ENCODE measurements around the gene C14orf93. TPM values are rescaled to one million over a fixed set of nuclear protein-coding genes. Genes with fewer than 3 reads are reported as not detected.
A peak's percentile ranks its signal among the peaks of the same experiment; 100 is the strongest.

The C14orf93 gene
- total RNA-seq, 1 donor from 2014 or later = 14.0 TPM

GRCh38 chr14:22981090-22981875, 28.7 kb downstream of the C14orf93 start:
- Mint-ChIP-seq H3K4me1 (peaks cover 39% of the 10 kb centered on the region), H3K27me3 (ENCODE audit: low read depth) (no peaks in the 10 kb centered on the region), H3K36me3 (peaks cover 4% of the 10 kb centered on the region), H3K9me3 (no peaks in the 10 kb centered on the region), H3K27ac (peak overlapping the region; percentile 91), H3K4me3 (no peak overlapping the region)
- no peak for TF ChIP-seq CTCF (IDR thresholded peaks at IDR 0.05; ENCODE audit: unreplicated experiment)
- no peak for DNase-seq (ENCODE audit: low spot score in 2 of 2, unreplicated experiment in 2 of 2)

GRCh38 chr14:22980672-22981089, 29.3 kb downstream of the C14orf93 start:
- H3K4me1 Mint-ChIP-seq = peaks cover 42% of the 10 kb centered on the region
- H3K4me3 Mint-ChIP-seq = peak overlapping the region; percentile 76
- peak overlapping the region; percentile 100 for H3K27ac Mint-ChIP-seq
- peaks cover 5% of the 10 kb centered on the region for H3K36me3 Mint-ChIP-seq
- no peaks in the 10 kb centered on the region for H3K27me3 Mint-ChIP-seq (ENCODE audit: low read depth)
- TF ChIP-seq CTCF (IDR thresholded peaks at IDR 0.05; ENCODE audit: unreplicated experiment) = no peak
- peak; percentile 63 to 75 for DNase-seq (ENCODE audit: low spot score in 2 of 2, unreplicated experiment in 2 of 2)
- H3K9me3 Mint-ChIP-seq = no peaks in the 10 kb centered on the region

GRCh38 chr14:22979748-22980392, 30.1 kb downstream of the C14orf93 start:
- no peak for TF ChIP-seq CTCF (IDR thresholded peaks at IDR 0.05; ENCODE audit: unreplicated experiment)
- Mint-ChIP-seq H3K27me3 (ENCODE audit: low read depth) (no peaks in the 10 kb centered on the region), H3K9me3 (no peaks in the 10 kb centered on the region), H3K27ac (peak overlapping the region; percentile 100), H3K4me3 (peak overlapping the region; percentile 76), H3K36me3 (peaks cover 7% of the 10 kb centered on the region), H3K4me1 (peaks cover 48% of the 10 kb centered on the region)
- DNase-seq (ENCODE audit: low spot score in 2 of 2, unreplicated experiment in 2 of 2) = no peak

GRCh38 chr14:22978981-22979671, 30.8 kb downstream of the C14orf93 start:
- H3K27ac Mint-ChIP-seq = peak overlapping the region; percentile 100
- no peaks in the 10 kb centered on the region for H3K9me3 Mint-ChIP-seq
- peaks cover 48% of the 10 kb centered on the region for H3K4me1 Mint-ChIP-seq
- H3K36me3 Mint-ChIP-seq = peaks cover 12% of the 10 kb centered on the region
- TF ChIP-seq CTCF (IDR thresholded peaks at IDR 0.05; ENCODE audit: unreplicated experiment) = no peak
- H3K27me3 Mint-ChIP-seq (ENCODE audit: low read depth) = no peaks in the 10 kb centered on the region
- peak overlapping the region; percentile 76 for H3K4me3 Mint-ChIP-seq
- DNase-seq (ENCODE audit: low spot score in 2 of 2, unreplicated experiment in 2 of 2) = no peak

GRCh38 chr14:22978487-22978837, 31.5 kb downstream of the C14orf93 start:
- Mint-ChIP-seq H3K4me1 (peaks cover 52% of the 10 kb centered on the region), H3K27me3 (ENCODE audit: low read depth) (no peaks in the 10 kb centered on the region), H3K4me3 (peak overlapping the region; percentile 76), H3K27ac (peak overlapping the region; percentile 100), H3K36me3 (peaks cover 17% of the 10 kb centered on the region), H3K9me3 (no peaks in the 10 kb centered on the region)
- no peak for TF ChIP-seq CTCF (IDR thresholded peaks at IDR 0.05; ENCODE audit: unreplicated experiment)
- no peak for DNase-seq (ENCODE audit: low spot score in 2 of 2, unreplicated experiment in 2 of 2)
